ENCODE data around the gene TNFSF9.
"Not testable (repeated sequence)": the region's sequence is repeated elsewhere in the genome, so short reads cannot be mapped to it uniquely, and the experiment has no call there.

TNFSF9 gene

DNA sequence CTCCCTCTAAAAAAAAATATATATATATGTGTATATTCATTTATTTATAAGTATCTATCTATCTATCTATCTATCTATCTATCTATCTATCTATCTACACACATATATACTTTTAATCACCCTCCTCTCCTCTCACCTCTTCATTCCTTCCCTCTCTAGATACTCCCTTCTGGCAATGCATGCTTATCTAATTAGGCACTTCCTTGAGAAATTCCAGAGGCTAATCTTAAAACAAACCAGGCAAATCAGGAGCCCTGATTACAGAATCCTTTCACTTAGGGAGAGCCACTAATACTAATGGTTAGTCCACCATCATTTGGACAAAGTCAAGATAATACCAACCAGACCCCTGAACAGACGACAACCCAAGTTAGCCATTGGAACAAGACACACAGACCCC is 42.5 kb downstream of the TNFSF9 start:
- no peak for FAIRE-seq

DNA sequence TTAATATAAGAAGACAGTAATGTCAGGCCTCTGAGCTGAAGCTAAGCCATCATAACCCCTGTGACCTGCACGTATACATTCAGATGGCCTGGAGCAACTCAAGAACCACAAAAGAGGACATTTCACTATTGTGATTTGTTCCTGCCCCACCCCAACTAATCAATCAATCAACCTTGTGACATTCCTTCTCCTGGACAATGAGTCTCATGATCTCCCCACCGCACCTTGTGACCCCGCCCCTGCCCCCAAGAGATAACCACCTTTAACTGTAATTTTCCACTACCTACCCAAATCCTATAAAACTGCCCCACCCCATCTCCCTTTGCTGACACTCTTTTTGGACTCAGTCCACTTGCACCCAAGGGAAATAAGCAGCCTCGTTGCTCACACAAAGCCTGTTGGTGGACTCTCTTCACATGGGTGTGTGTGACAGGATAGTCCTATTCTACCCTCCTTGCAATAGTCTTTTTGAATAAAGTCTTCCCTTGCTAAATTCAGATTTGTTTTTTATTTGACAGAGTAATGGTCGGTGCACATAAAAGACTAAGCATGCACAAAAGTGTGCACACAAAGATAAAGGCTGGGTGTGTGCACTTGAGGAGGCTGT is 46.1 kb downstream of the TNFSF9 start:
- no peak for FAIRE-seq

DNA sequence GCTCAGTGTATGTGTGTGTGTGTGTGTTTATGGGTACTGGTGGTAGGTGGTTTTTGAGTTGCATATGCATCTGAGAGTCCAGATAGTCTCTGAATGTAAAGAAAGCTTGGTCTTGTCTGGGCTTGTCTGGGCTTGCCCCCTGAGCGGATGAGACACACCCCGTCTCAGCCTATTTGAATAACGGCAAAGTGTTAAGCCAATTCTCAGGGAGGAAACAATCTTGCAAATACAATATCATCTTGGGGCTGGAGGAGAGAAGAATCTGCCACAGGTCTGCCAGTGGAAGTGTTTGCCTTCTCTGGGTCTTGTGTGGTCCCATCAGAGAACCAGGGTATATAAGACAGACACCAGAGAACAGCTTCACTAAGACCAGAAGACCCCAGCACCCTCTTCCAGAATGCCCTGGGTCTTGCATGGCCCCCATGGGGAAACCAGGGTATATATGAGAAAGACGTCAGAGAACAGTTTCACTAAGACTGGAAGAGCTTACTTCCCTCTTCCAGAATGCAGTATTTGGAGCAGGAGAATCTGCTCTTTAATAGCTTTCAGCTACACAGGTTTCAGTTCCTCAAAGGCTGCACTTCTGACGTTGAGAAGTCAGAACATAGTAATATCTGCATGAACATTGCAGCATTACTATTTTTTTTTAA is 46.8 kb downstream of the TNFSF9 start:
- no peak for FAIRE-seq

DNA sequence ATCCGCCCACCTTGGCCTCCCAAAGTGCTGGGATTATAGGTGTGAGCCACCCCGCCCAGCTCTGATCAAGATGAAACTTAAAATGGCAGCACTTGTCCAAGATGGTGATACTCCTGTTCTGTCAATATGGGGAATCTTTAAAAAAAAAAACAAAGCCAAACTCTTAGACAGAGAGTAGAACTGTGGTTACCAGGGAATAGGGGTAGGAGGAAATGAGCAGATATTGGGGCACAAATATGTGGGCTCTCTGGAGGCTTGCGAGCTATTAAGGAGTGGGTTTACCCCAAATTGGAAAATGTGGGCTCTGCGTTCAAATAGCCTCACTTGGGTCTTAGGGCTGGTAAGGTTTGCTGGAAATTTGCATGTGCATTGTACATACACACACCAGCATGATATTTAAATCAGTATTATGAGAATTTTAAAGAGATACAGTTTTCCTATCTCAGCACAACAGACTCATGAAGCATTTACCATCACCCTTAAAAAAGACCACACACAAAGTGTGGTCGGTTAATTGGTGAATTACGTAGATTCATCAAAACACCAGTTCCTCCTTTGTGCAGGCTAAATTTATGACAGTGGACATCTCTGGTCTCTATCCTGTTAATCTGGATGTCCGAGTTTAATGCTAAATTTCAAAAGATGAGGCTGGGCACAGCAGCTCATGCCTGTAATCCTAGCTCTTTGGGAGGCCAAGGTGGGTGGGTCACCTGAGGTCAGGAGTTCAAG is 48.8 kb downstream of the TNFSF9 start:
- no peak for FAIRE-seq

DNA sequence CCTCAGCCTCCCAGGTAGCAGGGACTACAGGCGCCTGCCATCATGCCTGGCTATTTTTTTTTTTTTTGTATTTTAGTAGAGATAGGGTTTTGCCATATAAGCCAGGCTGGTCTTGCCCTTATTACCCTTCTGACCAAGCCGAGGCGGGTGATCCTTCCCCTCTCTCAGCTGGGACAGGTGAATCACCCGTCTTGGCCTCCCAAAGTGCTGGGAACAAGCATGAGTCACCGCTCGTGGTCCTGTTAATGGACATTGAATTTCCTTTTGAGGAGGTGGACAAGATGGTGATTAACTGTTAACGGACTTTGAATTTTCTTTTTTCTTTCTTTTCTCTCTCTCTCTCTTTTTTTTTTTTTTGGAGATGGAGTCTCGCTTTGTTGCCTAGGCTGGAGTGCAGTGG is 49.5 kb downstream of the TNFSF9 start:
- FAIRE-seq: no peak

DNA sequence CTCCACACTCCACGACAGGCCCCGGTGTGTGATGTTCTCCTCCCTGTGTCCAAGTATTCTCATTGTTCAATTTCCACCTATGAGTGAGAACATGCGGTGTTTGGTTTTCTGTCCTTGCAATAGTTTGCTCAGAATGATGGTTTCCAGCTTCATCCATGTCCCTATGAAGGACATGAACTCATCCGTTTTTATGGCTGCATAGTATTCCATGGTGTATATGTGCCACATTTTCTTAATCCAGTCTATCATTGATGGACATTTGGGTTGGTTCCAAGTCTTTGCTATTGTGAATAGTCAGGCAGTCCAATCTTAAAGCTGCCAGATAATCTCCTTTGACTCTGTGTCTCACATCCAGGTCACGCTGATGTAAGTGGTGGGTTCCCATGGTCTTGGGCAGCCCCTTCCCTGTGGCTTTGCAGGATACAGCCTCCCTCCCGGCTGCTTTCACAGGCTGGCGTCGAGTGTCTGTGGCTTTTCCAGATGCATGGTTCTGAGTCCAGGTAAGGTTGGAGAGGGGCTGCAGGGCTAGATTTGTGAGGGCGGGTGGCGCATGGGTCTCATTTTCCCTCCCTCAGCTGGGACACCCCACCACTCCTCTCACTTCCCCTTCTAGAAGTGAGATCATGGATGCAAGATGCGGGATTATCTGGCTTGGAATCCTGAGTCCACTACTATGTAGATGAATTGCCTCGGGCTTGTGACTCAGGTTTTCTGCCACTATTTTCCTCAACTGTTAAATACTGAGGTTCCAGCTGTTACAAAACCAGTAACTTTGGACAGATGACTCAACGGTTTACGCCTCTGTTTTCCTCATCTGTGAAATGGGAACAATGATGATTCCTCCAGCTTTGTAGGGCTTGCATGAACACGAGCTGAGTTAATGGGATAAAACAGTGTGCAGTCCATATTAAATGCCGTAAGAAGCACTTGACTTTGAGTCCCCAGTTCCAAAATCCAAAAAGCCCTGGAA is 52.0 kb downstream of the TNFSF9 start:
- not testable (repeated sequence) for FAIRE-seq
